Ishikawa (cell line): ENCODE results near the gene ZNF222.

Experiments
- MAX ChIP-seq: IDR thresholded peaks from 2 replicates; pipeline ENCODE4 v1.6.1; 2012
- RAD21 ChIP-seq: IDR thresholded peaks from 2 replicates; pipeline ENCODE4 v1.6.1; 2012; ENCODE audit warnings: low read depth
- REST ChIP-seq: IDR thresholded peaks from 2 replicates; pipeline ENCODE4 v1.6.1; 2012; ENCODE audit warnings: low read depth, mild to moderate bottlenecking
- TAF1 ChIP-seq: IDR thresholded peaks from 2 replicates; pipeline ENCODE4 v1.6.1; 2012; ENCODE audit warnings: low read depth, mild to moderate bottlenecking
- YY1 ChIP-seq: IDR thresholded peaks from 2 replicates; pipeline ENCODE4 v1.6.1; 2012; ENCODE audit warnings: low read depth
- ZBTB7A ChIP-seq: IDR thresholded peaks from 2 replicates; pipeline ENCODE4 v1.6.1; 2012; ENCODE audit warnings: low read depth

- TF ChIP-seq REST (no peak), RAD21 (no peak), YY1 (no peak), MAX (no peak), TAF1 (no peak), ZBTB7A (no peak)
Measured at GRCh38 chr19:44007473-44007872, 17.7 kb upstream of the ZNF222 start.
